Measurements from ENCODE around the gene PSD4.

Gene PSD4

GRCh38 chr2:113173542-113174375 lies at the start of gene PSD4:
Gene PSD4, plus strand, starts transcription at chr2:113173971. Its CDS starts 8,486 bp downstream, at chr2:113182457.
- Mint-ChIP-seq H3K9me3 (ENCODE audit: low read depth) (no peaks in the 10 kb centered on the region), H3K27ac (peak within 1 kb of the TSS; percentile 94), H3K36me3 (peaks cover 12% of the 10 kb centered on the region), H3K27me3 (no peaks in the 10 kb centered on the region), H3K4me1 (ENCODE audit: low read depth) (peaks cover 74% of the 10 kb centered on the region), H3K4me3 (peak within 1 kb of the TSS; percentile 96)

DNA sequence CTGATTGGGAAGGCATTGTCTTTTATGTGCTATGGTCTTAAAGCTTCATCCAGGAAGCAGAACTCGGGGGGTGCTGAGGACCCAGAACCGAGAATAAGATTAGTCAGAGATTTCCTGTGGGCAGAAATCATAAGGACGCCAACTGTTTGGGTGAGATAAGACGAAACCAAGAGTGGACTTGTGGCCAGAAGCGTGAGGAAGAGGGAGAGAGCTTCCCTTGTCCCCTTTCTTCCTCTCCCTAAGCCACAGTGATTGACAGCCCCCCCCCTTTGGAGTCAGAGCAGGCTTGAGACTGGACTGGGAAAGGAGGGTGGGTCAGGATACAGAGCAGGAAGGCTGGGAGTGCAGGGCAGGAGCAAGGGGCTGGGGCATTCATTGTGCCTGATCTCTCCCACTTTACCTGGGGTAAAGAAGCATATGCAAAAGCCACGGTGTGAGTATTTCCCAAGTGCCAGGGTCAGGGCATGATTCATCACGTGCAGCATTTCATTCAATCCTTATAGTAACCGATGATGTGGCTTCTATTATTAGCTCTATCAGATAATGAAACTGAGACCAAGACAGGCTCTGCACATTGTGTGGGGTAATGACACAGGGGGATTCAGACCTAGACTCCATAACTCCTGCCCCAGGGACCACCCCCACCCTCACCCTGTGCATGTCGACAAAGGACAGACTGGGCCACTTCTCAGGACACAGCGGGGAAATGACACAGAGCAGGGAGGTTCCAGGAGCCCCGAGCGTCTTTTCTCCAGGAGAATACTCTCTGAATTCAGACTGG lies 49.4 kb upstream of the PSD4 start:
- Mint-ChIP-seq H3K36me3 (no peaks in the 10 kb centered on the region), H3K27me3 (no peaks in the 10 kb centered on the region), H3K27ac (peak overlapping the region; percentile 56), H3K4me1 (ENCODE audit: low read depth) (peaks cover 17% of the 10 kb centered on the region), H3K9me3 (ENCODE audit: low read depth) (no peaks in the 10 kb centered on the region), H3K4me3 (no peak overlapping the region)

DNA sequence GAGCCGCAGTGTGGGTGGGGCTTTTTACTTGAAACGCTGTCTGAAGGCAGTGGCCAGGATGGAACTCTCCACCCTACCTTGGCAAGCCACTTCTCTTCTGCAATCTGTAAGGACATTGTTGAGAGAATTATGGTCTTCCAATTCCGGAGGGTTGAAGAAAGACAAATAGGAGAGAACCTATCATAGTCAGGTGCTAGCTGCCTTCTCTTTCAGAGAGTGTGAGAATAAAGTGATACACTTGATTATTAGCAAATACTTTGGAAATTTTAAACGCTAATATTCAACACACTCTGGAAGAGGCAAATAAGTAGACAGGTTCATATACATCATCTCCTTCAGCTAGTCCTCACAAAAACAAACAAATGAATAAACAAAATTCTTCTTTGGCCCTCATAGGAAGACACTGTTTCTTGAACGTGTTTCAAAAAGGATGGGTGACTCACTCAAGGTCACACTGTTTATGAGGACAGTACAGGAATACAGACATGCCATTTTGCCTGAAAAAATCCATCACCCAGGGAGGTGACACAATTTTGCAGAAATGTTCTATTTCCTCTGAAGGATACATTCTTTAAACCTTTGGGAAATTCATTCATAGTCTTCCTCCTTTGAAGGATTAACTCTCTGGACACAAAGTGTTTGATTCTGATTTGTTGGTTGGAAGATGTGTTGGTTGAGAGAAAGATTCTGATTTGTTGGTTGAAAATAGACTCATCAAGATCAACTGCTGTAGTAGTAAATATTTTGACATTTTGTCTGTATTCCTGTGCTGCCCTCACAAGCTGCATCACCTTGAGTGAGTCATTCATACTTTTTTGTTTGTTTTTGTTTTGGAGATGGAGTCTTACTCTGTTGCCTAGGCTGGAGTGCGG lies 48.6 kb upstream of the PSD4 start:
- Mint-ChIP-seq H3K9me3 (ENCODE audit: low read depth) (no peaks in the 10 kb centered on the region), H3K36me3 (no peaks in the 10 kb centered on the region), H3K4me3 (no peak overlapping the region), H3K27ac (no peak overlapping the region), H3K27me3 (no peaks in the 10 kb centered on the region), H3K4me1 (ENCODE audit: low read depth) (peaks cover 17% of the 10 kb centered on the region)

DNA sequence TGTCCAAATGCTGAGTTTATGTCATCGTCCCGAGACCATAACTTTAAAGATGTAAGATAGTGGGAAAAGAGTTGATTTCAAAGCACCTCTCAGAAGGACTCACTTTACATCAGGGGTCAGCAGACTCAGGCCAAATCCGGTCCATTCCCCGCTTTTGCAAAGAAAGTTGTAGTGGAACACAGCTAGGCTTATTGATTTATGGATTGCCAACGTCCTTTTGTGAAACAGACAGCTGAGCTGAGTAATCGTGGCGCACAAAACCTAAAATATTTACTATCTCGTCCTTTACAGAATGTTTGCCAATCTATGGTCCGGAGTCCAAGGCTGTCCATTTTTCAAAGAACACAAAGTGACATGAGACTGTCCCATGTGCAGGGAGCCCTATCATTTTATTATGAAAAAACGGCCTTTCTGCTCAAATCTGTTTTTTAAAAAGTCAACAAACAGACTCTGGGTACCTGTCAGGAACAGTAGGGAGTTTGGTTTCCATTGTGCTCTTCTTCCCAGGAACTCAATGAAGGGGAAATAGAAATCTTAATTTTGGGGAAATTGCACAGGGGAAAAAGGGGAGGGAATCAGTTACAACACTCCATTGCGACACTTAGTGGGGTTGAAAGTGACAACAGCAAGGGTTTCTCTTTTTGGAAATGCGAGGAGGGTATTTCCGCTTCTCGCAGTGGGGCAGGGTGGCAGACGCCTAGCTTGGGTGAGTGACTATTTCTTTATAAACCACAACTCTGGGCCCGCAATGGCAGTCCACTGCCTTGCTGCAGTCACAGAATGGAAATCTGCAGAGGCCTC lies 46.7 kb upstream of the PSD4 start, which contains the start of gene IL1RN:
Gene IL1RN (plus strand): TSS at position 754 of the 801 bp plus-strand sequence. CDS start 27 bp downstream, at position 781.
- Mint-ChIP-seq H3K4me3 (no peak within 1 kb of the TSS), H3K9me3 (ENCODE audit: low read depth) (no peaks in the 10 kb centered on the region), H3K36me3 (no peaks in the 10 kb centered on the region), H3K27ac (no peak within 1 kb of the TSS), H3K4me1 (ENCODE audit: low read depth) (peaks cover 17% of the 10 kb centered on the region), H3K27me3 (no peaks in the 10 kb centered on the region)

DNA sequence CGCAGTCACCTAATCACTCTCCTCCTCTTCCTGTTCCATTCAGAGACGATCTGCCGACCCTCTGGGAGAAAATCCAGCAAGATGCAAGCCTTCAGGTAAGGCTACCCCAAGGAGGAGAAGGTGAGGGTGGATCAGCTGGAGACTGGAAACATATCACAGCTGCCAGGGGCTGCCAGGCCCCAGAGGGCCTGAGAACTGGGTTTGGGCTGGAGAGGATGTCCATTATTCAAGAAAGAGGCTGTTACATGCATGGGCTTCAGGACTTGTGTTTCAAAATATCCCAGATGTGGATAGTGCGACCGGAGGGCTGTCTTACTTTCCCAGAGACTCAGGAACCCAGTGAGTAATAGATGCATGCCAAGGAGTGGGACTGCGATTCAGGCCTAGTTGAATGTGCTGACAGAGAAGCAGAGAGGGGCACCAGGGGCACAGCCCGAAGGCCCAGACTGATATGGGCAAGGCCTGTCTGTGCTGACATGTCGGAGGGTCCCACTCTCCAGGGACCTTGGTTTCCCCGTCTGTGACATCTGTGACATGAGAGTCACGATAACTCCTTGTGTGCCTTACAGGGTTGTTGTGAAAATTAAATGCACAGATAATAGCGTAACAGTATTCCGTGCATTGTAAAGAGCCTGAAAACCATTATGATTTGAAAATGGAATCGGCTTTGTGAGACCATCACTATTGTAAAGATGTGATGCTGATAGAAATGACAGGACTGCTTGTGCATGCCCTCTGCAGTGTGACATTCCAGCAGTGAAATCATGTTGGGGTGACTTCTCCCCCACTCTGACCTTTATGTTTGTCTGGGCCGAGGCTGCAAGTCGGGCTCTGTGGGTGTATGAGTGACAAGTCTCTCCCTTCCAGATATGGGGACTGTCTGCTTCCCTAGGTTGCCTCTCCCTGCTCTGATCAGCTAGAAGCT lies 45.9 kb upstream of the PSD4 start:
- Mint-ChIP-seq H3K9me3 (ENCODE audit: low read depth) (no peaks in the 10 kb centered on the region), H3K4me1 (ENCODE audit: low read depth) (peaks cover 17% of the 10 kb centered on the region), H3K27me3 (no peaks in the 10 kb centered on the region), H3K36me3 (no peaks in the 10 kb centered on the region), H3K4me3 (no peak overlapping the region), H3K27ac (no peak overlapping the region)

DNA sequence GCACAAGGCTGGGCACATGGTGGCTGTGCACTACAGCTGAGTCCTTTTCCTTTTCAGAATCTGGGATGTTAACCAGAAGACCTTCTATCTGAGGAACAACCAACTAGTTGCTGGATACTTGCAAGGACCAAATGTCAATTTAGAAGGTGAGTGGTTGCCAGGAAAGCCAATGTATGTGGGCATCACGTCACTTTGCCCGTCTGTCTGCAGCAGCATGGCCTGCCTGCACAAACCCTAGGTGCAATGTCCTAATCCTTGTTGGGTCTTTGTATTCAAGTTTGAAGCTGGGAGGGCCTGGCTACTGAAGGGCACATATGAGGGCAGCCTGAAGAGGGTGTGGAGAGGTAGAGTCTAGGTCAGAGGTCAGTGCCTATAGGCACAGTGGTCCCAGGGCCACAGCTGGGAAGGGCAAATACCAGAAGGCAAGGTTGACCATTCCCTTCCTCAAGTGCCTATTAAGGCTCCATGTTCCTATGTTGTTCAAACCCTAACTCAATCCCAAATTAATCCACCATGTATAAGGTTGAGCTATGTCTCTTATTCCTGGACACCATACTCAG lies 44.2 kb upstream of the PSD4 start:
- no peaks in the 10 kb centered on the region for H3K36me3 Mint-ChIP-seq

GRCh38 chr2:113131352-113132185 lies 42.2 kb upstream of the PSD4 start:
- Mint-ChIP-seq H3K27me3 (no peaks in the 10 kb centered on the region), H3K36me3 (no peaks in the 10 kb centered on the region), H3K9me3 (ENCODE audit: low read depth) (no peaks in the 10 kb centered on the region), H3K4me3 (no peak overlapping the region), H3K27ac (no peak overlapping the region), H3K4me1 (ENCODE audit: low read depth) (peaks cover 1% of the 10 kb centered on the region)

More for the DNA sequence above, 44.2 kb upstream of the PSD4 start:
- Mint-ChIP-seq H3K27ac (no peak overlapping the region), H3K4me1 (ENCODE audit: low read depth) (peaks cover 7% of the 10 kb centered on the region), H3K9me3 (ENCODE audit: low read depth) (no peaks in the 10 kb centered on the region), H3K27me3 (no peaks in the 10 kb centered on the region), H3K4me3 (no peak overlapping the region)

DNA sequence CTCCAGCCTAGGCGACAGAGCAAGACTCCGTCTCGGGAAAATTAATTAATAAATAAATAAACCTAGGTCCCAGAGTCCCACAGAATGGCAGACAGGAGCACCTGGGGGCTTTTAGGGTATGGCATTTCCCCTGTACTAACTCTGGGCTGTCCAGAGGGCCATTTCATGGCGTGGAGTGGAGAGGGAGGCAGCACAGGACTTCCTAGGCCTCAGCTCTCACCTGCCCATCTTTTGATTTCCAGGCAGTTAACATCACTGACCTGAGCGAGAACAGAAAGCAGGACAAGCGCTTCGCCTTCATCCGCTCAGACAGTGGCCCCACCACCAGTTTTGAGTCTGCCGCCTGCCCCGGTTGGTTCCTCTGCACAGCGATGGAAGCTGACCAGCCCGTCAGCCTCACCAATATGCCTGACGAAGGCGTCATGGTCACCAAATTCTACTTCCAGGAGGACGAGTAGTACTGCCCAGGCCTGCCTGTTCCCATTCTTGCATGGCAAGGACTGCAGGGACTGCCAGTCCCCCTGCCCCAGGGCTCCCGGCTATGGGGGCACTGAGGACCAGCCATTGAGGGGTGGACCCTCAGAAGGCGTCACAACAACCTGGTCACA lies 41.3 kb upstream of the PSD4 start:
- H3K9me3 Mint-ChIP-seq (ENCODE audit: low read depth), result no peaks in the 10 kb centered on the region
- no peak overlapping the region for H3K4me3 Mint-ChIP-seq
- H3K27ac Mint-ChIP-seq, result no peak overlapping the region
- H3K27me3 Mint-ChIP-seq, result no peaks in the 10 kb centered on the region
- no peaks in the 10 kb centered on the region for H3K36me3 Mint-ChIP-seq
- peaks cover 10% of the 10 kb centered on the region for H3K4me1 Mint-ChIP-seq (ENCODE audit: low read depth)

DNA sequence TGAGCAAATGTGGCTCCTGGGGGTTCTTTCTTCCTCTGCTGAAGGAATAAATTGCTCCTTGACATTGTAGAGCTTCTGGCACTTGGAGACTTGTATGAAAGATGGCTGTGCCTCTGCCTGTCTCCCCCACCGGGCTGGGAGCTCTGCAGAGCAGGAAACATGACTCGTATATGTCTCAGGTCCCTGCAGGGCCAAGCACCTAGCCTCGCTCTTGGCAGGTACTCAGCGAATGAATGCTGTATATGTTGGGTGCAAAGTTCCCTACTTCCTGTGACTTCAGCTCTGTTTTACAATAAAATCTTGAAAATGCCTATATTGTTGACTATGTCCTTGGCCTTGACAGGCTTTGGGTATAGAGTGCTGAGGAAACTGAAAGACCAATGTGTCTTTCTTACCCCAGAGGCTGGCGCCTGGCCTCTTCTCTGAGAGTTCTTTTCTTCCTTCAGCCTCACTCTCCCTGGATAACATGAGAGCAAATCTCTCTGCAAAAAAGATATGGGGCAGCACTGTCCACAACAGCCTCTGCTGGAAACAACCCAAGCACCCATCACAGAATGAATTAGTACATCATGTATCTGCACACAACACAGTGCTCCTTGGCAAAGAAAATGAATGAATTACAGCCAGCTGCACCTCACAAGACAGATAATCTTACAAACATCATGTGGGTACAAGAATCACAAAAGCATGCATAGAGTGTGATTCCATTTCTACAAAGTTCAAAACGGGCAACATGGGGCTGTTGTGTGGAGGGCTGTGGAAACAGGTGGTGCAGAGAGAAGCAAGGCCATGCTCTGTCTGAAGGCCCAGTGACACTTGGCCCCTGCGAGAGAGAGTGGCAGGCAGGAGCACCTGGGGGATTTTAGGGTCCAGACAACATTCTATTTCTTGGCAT lies 39.8 kb upstream of the PSD4 start:
- Mint-ChIP-seq H3K36me3 (no peaks in the 10 kb centered on the region), H3K4me3 (no peak overlapping the region), H3K27me3 (no peaks in the 10 kb centered on the region), H3K9me3 (ENCODE audit: low read depth) (no peaks in the 10 kb centered on the region), H3K27ac (no peak overlapping the region), H3K4me1 (ENCODE audit: low read depth) (peaks cover 23% of the 10 kb centered on the region)

DNA sequence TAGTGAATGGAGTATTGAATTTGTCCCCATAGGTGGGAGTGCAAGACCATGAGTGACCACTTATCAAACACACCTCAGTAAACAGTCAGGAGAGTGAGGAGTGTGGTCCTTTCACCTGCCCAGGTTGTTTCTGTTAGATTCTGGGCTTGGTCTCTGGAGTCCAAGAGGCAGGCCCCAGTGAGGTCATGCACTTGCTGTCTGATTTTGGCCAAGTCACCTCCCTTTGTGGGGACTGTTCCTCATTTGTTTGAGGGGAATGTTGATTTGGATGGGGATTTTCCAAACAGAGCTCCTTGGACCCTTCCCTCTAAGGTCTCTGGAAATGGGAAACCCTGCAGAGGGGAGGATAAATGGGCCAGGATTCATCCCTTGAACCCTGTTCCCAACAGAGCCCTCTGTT lies 39.1 kb upstream of the PSD4 start:
- Mint-ChIP-seq H3K27me3 (no peaks in the 10 kb centered on the region), H3K4me3 (no peak overlapping the region), H3K36me3 (no peaks in the 10 kb centered on the region), H3K4me1 (ENCODE audit: low read depth) (peaks cover 29% of the 10 kb centered on the region), H3K9me3 (ENCODE audit: low read depth) (no peaks in the 10 kb centered on the region), H3K27ac (no peak overlapping the region)

- no peak overlapping the region for H3K27ac Mint-ChIP-seq
- no peak overlapping the region for H3K4me3 Mint-ChIP-seq
- H3K36me3 Mint-ChIP-seq, result no peaks in the 10 kb centered on the region
- no peaks in the 10 kb centered on the region for H3K27me3 Mint-ChIP-seq
- H3K9me3 Mint-ChIP-seq (ENCODE audit: low read depth), result no peaks in the 10 kb centered on the region
- peaks cover 29% of the 10 kb centered on the region for H3K4me1 Mint-ChIP-seq (ENCODE audit: low read depth)
Measured at GRCh38 chr2:113135317-113135716, 38.5 kb upstream of the PSD4 start.

Data from activated naive CD8-positive, alpha-beta T cell (primary cell).